ENCODE data around the gene MAPK1. TPM values are rescaled to one million over a fixed set of nuclear protein-coding genes. Genes with fewer than 3 reads are reported as not detected.
"Not testable (repeated sequence)": the region's sequence is repeated elsewhere in the genome, so short reads cannot be mapped to it uniquely, and the experiment has no call there.

The MAPK1 gene
- total RNA-seq, 1 donor from 2014 or later = 112 TPM

- H3K36me3 Mint-ChIP-seq = peaks cover 49% of the 10 kb centered on the region
- no peak for DNase-seq (ENCODE audit: extremely low spot score, unreplicated experiment)
- no peaks in the 10 kb centered on the region for H3K4me1 Mint-ChIP-seq (ENCODE audit: unreplicated experiment)
- H3K27me3 Mint-ChIP-seq = no peaks in the 10 kb centered on the region
- H3K9me3 Mint-ChIP-seq = no peaks in the 10 kb centered on the region
- TF ChIP-seq, protein P1, sequence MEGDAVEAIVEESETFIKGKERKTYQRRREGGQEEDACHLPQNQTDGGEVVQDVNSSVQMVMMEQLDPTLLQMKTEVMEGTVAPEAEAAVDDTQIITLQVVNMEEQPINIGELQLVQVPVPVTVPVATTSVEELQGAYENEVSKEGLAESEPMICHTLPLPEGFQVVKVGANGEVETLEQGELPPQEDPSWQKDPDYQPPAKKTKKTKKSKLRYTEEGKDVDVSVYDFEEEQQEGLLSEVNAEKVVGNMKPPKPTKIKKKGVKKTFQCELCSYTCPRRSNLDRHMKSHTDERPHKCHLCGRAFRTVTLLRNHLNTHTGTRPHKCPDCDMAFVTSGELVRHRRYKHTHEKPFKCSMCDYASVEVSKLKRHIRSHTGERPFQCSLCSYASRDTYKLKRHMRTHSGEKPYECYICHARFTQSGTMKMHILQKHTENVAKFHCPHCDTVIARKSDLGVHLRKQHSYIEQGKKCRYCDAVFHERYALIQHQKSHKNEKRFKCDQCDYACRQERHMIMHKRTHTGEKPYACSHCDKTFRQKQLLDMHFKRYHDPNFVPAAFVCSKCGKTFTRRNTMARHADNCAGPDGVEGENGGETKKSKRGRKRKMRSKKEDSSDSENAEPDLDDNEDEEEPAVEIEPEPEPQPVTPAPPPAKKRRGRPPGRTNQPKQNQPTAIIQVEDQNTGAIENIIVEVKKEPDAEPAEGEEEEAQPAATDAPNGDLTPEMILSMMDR (conservative IDR thresholded peaks at IDR 0.05) = no peak
- H3K27ac Mint-ChIP-seq = no peak overlapping the region
- no peak overlapping the region for H3K4me3 Mint-ChIP-seq
These were observed 66.7 kb downstream of the MAPK1 start for GRCh38 chr22:21800552-21801303.

DNA sequence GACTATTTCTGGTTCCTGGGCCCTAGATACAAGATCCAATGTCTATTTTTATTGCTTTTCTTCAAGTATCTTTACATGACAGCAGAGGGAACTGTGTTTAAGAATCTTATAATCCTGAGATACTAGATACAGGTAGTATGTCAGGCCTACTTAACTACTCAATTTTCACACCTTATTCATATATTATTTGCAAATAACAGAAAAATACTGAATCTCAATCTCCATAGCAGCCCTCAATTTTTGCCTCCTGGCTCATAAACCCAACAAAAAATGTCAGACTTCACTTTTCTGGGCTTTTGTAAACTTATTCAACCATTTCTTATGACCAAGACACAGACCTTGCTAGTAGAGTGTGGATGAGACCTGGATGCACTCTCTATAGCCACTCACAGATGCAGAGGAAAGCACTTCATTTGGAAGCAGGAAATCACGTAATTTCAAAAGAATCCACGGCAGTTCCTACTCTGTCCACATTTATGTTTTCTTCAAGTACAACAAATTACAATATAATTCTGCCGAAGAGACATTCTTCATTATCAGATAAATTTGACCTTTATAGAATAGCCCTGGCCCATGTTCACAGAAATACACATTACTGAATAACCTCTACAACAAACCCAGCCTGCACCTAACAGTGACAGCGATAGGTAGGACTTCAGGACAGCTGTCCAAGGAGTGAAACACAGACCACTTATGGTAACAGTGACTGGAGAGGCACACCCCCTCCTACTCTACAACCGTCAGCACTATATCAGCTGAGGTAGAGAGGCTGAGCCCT is 69.8 kb downstream of the MAPK1 start:
- Mint-ChIP-seq H3K27ac (no peak overlapping the region), H3K4me1 (ENCODE audit: unreplicated experiment) (no peaks in the 10 kb centered on the region), H3K36me3 (peaks cover 32% of the 10 kb centered on the region), H3K4me3 (no peak overlapping the region), H3K27me3 (no peaks in the 10 kb centered on the region), H3K9me3 (no peaks in the 10 kb centered on the region)
- no peak for DNase-seq (ENCODE audit: extremely low spot score, unreplicated experiment)
- TF ChIP-seq, protein P1 (conservative IDR thresholded peaks at IDR 0.05) = no peak

DNA sequence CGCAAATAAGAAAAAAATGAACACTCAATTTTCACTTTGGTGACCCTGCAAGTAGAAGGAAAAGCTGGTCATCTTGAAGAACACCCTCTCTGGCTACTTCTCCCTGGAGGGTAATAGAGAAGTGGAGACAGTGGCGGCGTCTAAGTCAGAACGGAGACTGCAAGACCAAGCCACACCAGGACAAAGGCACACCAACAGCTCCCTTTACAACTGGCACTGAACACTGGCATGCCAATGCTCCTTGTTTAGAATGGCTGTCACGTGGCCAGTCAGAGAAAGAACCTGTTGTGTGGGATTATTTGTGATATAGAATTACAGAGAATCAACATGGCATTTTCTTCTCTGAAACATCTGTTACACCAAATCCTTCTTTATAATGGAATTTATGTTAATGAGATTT is 70.6 kb downstream of the MAPK1 start:
- Mint-ChIP-seq H3K9me3 (no peaks in the 10 kb centered on the region), H3K4me3 (no peak overlapping the region), H3K27me3 (no peaks in the 10 kb centered on the region), H3K4me1 (ENCODE audit: unreplicated experiment) (peaks cover 2% of the 10 kb centered on the region), H3K27ac (no peak overlapping the region), H3K36me3 (peaks cover 28% of the 10 kb centered on the region)
- TF ChIP-seq, protein P1 (conservative IDR thresholded peaks at IDR 0.05) = no peak
- DNase-seq (ENCODE audit: extremely low spot score, unreplicated experiment) = no peak

DNA sequence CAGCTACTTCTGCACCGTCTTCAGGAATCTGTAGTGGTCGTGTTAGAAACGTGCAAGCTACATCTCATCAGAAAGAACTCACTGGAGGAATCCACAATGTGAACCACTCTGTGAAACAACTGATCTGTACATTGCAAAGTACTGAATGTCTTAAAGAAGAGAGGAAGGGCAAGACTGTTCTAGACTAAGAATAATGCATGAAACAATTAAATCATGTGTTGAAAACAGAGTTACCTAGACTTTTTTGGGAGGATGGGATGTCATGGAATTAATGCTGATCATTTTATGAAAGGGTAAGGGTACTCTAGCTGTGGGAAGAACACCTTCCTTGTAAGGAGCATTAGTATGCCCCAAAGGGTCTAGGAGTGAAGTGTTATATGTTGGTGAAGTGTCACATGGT is 71.2 kb downstream of the MAPK1 start:
- Mint-ChIP-seq H3K27ac (no peak overlapping the region), H3K27me3 (no peaks in the 10 kb centered on the region), H3K36me3 (peaks cover 28% of the 10 kb centered on the region), H3K9me3 (no peaks in the 10 kb centered on the region), H3K4me1 (ENCODE audit: unreplicated experiment) (peaks cover 7% of the 10 kb centered on the region), H3K4me3 (no peak overlapping the region)
- no peak for DNase-seq (ENCODE audit: extremely low spot score, unreplicated experiment)
- TF ChIP-seq, protein P1 (conservative IDR thresholded peaks at IDR 0.05) = no peak

GRCh38 chr22:21793716-21794115 is 73.7 kb downstream of the MAPK1 start:
- not testable (repeated sequence) for DNase-seq (ENCODE audit: extremely low spot score, unreplicated experiment); H3K9me3 Mint-ChIP-seq; H3K4me3 Mint-ChIP-seq; H3K27ac Mint-ChIP-seq; H3K4me1 Mint-ChIP-seq (ENCODE audit: unreplicated experiment); H3K27me3 Mint-ChIP-seq
- peaks cover 20% of the 10 kb centered on the region for H3K36me3 Mint-ChIP-seq
